Measurements from ENCODE around the gene CLCN5.

CLCN5 gene

GRCh38 chrX:50088645-50089044, 166.2 kb downstream of the CLCN5 start:
- DNase-seq (ENCODE audit: low read depth), result no peak

- DNase-seq (ENCODE audit: low read depth), result no peak
These were observed 171.2 kb downstream of the CLCN5 start for GRCh38 chrX:50093625-50094024.

GRCh38 chrX:50097071-50097470, 174.7 kb downstream of the CLCN5 start:
- no peak for DNase-seq (ENCODE audit: low read depth)

- DNase-seq (ENCODE audit: low read depth), result no peak
These were observed 175.8 kb downstream of the CLCN5 start for GRCh38 chrX:50098241-50098640.

GRCh38 chrX:50098749-50099148, 176.4 kb downstream of the CLCN5 start:
- DNase-seq (ENCODE audit: low read depth), result no peak

GRCh38 chrX:50099331-50099730, 176.9 kb downstream of the CLCN5 start:
- DNase-seq (ENCODE audit: low read depth), result no peak

- DNase-seq (ENCODE audit: low read depth), result no peak
These were observed 177.8 kb downstream of the CLCN5 start for GRCh38 chrX:50100188-50100587.

- no peak for DNase-seq (ENCODE audit: low read depth)
These were observed 180.8 kb downstream of the CLCN5 start for GRCh38 chrX:50103176-50103575.

GRCh38 chrX:50103866-50104566, 181.6 kb downstream of the CLCN5 start:
- DNase-seq (ENCODE audit: low read depth), result no peak

GRCh38 chrX:50106051-50106675, 183.8 kb downstream of the CLCN5 start:
- DNase-seq (ENCODE audit: low read depth), result no peak

GRCh38 chrX:50107470-50107869, 185.1 kb downstream of the CLCN5 start:
- no peak for DNase-seq (ENCODE audit: low read depth)

GRCh38 chrX:50108264-50108663, 185.9 kb downstream of the CLCN5 start:
- no peak for DNase-seq (ENCODE audit: low read depth)

GRCh38 chrX:50111742-50112141, 189.3 kb downstream of the CLCN5 start:
- no peak for DNase-seq (ENCODE audit: low read depth)

GRCh38 chrX:50114113-50114512, 191.7 kb downstream of the CLCN5 start:
- DNase-seq (ENCODE audit: low read depth), result no peak

- DNase-seq (ENCODE audit: low read depth), result no peak
These were observed 193.6 kb downstream of the CLCN5 start for GRCh38 chrX:50115973-50116372.

GRCh38 chrX:50117476-50117875, 195.1 kb downstream of the CLCN5 start:
- no peak for DNase-seq (ENCODE audit: low read depth)

- DNase-seq (ENCODE audit: low read depth), result no peak
These were observed 203.1 kb downstream of the CLCN5 start for GRCh38 chrX:50125480-50125879.

GRCh38 chrX:50147972-50148371, 225.6 kb downstream of the CLCN5 start:
- no peak for DNase-seq (ENCODE audit: low read depth)

Measured in GM04504 (cell line).